RCC 7860 (cell line): Measurements from ENCODE around the gene CACNA1G.

Experiments used
- DNase-seq: peaks from one replicate; pipeline ENCODE4 v3.0.0-alpha.2; 2015; ENCODE audit warnings: low spot score
- FAIRE-seq: peaks from 2 replicates; lab custom pipeline; 2012; peaks lifted over from hg19 to GRCh38; lab: Jason Lieb, UNC

CACNA1G gene

DNA sequence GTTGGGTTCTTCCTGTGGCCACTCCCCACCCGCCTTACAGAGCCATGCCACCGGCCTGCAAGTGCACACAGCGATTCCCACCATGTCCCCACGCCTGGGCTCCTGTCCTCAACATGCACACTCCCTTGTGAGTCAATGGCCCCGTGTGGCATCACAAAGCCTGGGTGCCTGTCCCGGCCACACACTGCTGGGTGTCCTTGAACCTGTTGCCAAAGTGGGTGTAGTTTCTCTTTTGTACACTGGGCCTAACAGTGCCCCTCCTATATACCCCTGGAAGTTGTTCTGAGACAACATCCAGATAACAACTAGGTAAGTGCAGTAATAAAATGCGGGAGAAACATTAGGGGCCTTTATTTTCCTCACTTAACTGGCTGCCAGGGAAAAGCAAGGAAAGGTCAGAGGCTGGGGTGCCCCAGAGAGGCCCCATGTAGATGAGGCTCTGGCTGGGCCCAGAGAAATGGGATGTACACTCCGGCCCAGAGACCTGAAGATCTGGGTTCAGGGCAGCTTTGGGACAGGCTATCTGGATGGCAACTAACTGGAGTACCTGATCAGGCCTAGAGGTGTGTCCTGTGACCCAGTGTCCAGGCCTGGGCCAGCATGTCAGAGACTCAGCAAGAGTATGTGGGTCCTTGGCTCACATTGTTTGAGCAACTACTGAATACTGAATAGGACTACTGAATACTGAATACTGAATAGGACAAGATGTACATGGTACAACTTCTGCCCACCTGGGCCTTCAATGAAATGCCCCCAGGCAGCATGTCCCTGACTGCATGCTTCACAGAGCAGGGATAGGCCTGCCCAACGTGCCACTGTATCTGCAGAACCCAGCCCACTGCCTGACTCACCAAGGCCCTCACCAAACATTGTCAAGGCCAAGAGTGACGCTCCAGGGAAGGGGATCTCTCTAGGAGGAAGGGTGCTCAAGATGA lies 82.5 kb downstream of the CACNA1G start:
- DNase-seq (peak; percentile 62), FAIRE-seq (peak; percentile 62)

GRCh38 chr17:50645748-50646682 lies 85.5 kb downstream of the CACNA1G start:
- FAIRE-seq (no peak), DNase-seq (no peak)

GRCh38 chr17:50647187-50647586 lies 86.7 kb downstream of the CACNA1G start:
- DNase-seq: no peak
- FAIRE-seq: no peak

- FAIRE-seq (no peak), DNase-seq (no peak)
Measured at GRCh38 chr17:50649042-50649908, 88.8 kb downstream of the CACNA1G start.

- no peak for DNase-seq
- no peak for FAIRE-seq
Measured at GRCh38 chr17:50651661-50652060, 91.1 kb downstream of the CACNA1G start.

- FAIRE-seq (no peak), DNase-seq (no peak)
Measured at GRCh38 chr17:50653738-50654137, 93.2 kb downstream of the CACNA1G start.

GRCh38 chr17:50656509-50656908 lies 96.0 kb downstream of the CACNA1G start:
- FAIRE-seq (no peak), DNase-seq (no peak)

GRCh38 chr17:50657054-50657453 lies 96.5 kb downstream of the CACNA1G start:
- FAIRE-seq (no peak), DNase-seq (no peak)

DNA sequence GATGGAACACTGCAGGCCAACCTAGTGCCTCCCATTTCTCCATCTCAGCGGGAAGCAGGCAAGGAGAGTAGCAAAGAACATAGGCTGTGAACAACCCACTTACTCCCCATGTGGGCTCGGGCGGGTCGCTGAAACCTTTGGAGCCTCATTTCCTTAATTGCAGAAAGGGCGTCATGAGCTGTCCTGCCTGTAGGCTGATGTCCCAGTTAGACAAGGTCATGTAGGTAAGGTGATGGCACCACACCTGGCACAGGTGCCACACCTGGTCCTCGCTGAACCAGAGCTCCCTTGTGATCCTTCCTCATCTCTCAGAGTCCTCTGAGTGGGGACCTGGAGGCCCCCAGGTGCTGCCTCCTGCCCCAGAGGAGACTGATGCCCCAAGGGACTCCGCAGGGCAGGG lies 97.1 kb downstream of the CACNA1G start:
- FAIRE-seq: no peak
- no peak for DNase-seq

- no peak for FAIRE-seq
Measured at GRCh38 chr17:50658616-50659015, 98.1 kb downstream of the CACNA1G start.

GRCh38 chr17:50659179-50659578 lies 98.7 kb downstream of the CACNA1G start:
- no peak for DNase-seq
- no peak for FAIRE-seq

More at GRCh38 chr17:50658616-50659015, 98.1 kb downstream of the CACNA1G start:
- no peak for DNase-seq

GRCh38 chr17:50660042-50660886 lies 99.7 kb downstream of the CACNA1G start:
- DNase-seq (peak; percentile 22), FAIRE-seq (no peak)

DNA sequence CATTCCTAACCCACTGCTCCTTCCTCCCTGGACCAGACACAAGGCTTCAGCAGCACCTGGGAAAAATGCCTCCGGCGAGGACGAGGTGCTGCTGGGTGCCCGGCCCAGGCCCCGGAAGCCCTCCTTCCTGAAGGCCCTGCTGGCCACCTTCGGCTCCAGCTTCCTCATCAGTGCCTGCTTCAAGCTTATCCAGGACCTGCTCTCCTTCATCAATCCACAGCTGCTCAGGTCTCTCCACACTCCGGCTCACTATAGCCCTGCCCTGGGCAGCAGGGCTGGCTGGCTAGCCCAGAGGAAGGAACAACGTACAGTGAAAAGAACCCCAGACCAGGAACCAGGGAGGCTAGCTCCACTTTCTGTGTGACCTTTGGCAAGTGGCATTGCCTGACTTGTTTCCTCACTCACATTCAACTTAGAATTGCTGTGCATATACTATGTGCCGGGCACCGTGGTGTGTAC lies 100.4 kb downstream of the CACNA1G start:
- DNase-seq: no peak
- no peak for FAIRE-seq

DNA sequence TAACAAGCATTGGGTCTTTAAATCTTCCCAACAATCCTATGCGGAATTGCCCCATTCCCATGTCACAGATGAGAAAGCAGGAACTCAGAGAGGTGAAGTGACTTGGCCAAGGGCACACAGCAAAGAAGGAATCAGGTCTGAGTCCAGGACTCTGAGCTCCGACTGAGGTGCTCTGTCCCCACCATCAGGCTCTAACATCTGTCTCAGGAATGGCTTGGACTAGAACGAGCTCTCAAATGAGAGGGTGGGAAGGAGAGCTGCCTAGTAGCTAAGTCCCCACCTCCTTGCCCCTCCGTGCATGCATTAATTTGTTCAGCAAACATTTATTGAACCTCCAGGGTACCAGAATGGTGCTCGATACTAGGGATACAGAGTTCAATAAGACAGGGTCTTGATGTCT lies 100.8 kb downstream of the CACNA1G start:
- no peak for DNase-seq
- no peak for FAIRE-seq

DNA sequence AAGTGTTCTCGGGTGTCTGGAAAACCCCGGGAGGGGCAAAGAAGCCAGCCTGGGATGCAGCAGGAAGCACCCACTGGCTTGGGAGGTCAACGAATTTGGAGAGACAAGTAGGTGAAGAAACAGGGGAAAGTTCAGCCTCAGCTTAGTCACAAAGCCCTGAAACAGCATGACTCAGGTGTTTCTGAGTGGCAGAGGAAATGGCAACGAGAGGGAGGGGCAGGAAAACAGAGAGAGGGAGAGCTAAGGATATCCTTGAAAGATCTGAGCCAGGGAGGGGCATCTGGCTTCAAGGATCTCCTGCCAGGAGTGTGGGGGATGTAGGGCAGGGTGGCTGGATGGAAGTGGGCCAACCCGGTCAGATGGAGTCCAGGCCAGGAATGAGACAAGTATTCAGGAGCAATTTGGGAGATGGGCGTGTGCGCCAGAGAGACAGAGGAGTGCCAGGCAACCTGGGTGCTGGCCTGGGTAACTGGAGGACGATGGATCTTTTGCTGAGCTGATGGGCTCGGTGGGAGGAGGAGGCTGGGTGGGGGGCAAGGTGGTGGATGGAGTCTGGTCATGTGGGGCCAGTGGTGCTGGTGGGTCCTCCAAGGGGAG lies 101.4 kb downstream of the CACNA1G start:
- DNase-seq: peak; percentile 95
- FAIRE-seq: peak; percentile 91

DNA sequence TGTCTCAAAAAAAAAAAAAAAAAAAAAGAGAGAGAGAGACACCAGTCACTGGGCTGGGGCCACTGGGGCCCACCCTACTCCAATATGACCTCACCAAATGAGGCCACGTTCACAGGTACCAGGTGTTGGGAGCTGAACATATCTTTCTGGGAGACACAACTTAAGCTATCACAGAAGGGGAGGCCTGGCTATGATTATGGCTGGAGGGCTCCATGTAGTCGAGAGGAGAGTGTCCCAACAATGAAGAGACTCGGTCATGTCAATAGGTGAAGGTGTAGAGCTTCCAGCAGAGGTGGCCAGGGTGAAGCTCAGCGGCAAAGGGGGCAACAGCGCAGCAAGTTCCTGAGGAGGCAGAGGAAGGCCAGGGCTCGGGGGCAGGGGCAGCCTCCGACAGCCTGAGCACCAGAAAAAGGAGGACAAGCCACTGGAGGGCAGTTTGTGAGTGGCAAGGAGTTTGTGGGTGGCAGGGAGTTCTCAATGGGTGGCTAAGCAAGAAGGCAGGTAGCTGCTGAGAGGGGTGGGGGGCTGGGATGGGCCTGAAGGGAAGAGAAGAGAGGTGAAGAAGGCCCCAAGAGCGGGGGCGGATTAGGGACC lies 102.2 kb downstream of the CACNA1G start:
- no peak for FAIRE-seq
- DNase-seq: no peak

DNA sequence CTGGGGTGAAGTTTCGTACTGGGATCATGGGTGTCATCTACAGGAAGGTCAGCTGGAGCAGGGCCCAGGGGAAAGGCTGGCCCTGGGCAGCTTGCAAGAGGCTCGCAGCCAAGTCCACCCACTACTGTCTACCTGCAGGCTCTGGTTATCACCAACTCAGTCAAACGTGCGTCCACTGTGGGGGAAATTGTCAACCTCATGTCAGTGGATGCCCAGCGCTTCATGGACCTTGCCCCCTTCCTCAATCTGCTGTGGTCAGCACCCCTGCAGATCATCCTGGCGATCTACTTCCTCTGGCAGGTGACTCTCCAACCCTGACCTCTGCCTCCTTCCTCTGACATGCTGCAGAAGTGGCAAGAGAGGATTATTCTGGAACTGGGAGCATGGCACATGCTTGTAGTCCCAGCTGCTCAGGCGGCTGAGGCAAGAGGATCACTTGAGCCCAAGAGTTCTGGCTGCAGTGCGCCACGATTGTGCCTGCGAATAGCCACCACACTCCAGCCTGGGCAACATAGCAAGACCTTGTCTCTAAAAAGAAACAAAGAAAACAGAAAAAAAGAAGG lies 103.4 kb downstream of the CACNA1G start:
- DNase-seq (no peak), FAIRE-seq (no peak)

- FAIRE-seq: no peak
Measured at GRCh38 chr17:50664788-50665458, 104.4 kb downstream of the CACNA1G start.

More at GRCh38 chr17:50664788-50665458, 104.4 kb downstream of the CACNA1G start:
- DNase-seq: no peak
